Measurements from ENCODE around the gene TBC1D4. TPM values are rescaled to one million over a fixed set of nuclear protein-coding genes. Genes with fewer than 3 reads are reported as not detected.
"Not testable (repeated sequence)": the region's sequence is repeated elsewhere in the genome, so short reads cannot be mapped to it uniquely, and the experiment has no call there.

The TBC1D4 gene
- total RNA-seq, 1 donor from 2014 or later = 4.8 TPM

- no peak for DNase-seq
- Mint-ChIP-seq H3K27me3 (ENCODE audit: unreplicated experiment) (no peaks in the 10 kb centered on the region), H3K4me3 (ENCODE audit: unreplicated experiment) (no peak overlapping the region), H3K36me3 (ENCODE audit: unreplicated experiment) (no peaks in the 10 kb centered on the region), H3K27ac (ENCODE audit: unreplicated experiment) (no peak overlapping the region), H3K9me3 (ENCODE audit: unreplicated experiment) (no peaks in the 10 kb centered on the region), H3K4me1 (ENCODE audit: low read depth, unreplicated experiment) (peaks cover 2% of the 10 kb centered on the region)
- no peak for TF ChIP-seq CTCF (IDR thresholded peaks at IDR 0.05; ENCODE audit: partially characterized antibody, unreplicated experiment)
Observed at GRCh38 chr13:75255147-75255546, 226.8 kb downstream of the TBC1D4 start.

GRCh38 chr13:75251188-75251587, 230.8 kb downstream of the TBC1D4 start:
- Mint-ChIP-seq H3K9me3 (ENCODE audit: unreplicated experiment) (peaks cover 3% of the 10 kb centered on the region), H3K4me1 (ENCODE audit: low read depth, unreplicated experiment) (peaks cover 2% of the 10 kb centered on the region), H3K27ac (ENCODE audit: unreplicated experiment) (no peak overlapping the region), H3K4me3 (ENCODE audit: unreplicated experiment) (no peak overlapping the region), H3K27me3 (ENCODE audit: unreplicated experiment) (no peaks in the 10 kb centered on the region), H3K36me3 (ENCODE audit: unreplicated experiment) (peaks cover 4% of the 10 kb centered on the region)
- DNase-seq = no peak
- no peak for TF ChIP-seq CTCF (IDR thresholded peaks at IDR 0.05; ENCODE audit: partially characterized antibody, unreplicated experiment)

GRCh38 chr13:75250526-75251178, 231.3 kb downstream of the TBC1D4 start:
- Mint-ChIP-seq H3K4me1 (ENCODE audit: low read depth, unreplicated experiment) (peaks cover 2% of the 10 kb centered on the region), H3K9me3 (ENCODE audit: unreplicated experiment) (peaks cover 4% of the 10 kb centered on the region), H3K27me3 (ENCODE audit: unreplicated experiment) (peaks cover 1% of the 10 kb centered on the region), H3K4me3 (ENCODE audit: unreplicated experiment) (no peak overlapping the region), H3K27ac (ENCODE audit: unreplicated experiment) (no peak overlapping the region), H3K36me3 (ENCODE audit: unreplicated experiment) (peaks cover 8% of the 10 kb centered on the region)
- no peak for DNase-seq
- TF ChIP-seq CTCF (IDR thresholded peaks at IDR 0.05; ENCODE audit: partially characterized antibody, unreplicated experiment) = no peak

- H3K36me3 Mint-ChIP-seq (ENCODE audit: unreplicated experiment) = peaks cover 12% of the 10 kb centered on the region
- not testable (repeated sequence) for H3K27me3 Mint-ChIP-seq (ENCODE audit: unreplicated experiment); H3K4me1 Mint-ChIP-seq (ENCODE audit: low read depth, unreplicated experiment); H3K9me3 Mint-ChIP-seq (ENCODE audit: unreplicated experiment); H3K27ac Mint-ChIP-seq (ENCODE audit: unreplicated experiment); DNase-seq; H3K4me3 Mint-ChIP-seq (ENCODE audit: unreplicated experiment)
Observed at GRCh38 chr13:75245578-75245977, 236.4 kb downstream of the TBC1D4 start.

- peaks cover 11% of the 10 kb centered on the region for H3K36me3 Mint-ChIP-seq (ENCODE audit: unreplicated experiment)
- H3K27me3 Mint-ChIP-seq (ENCODE audit: unreplicated experiment); H3K27ac Mint-ChIP-seq (ENCODE audit: unreplicated experiment); H3K4me3 Mint-ChIP-seq (ENCODE audit: unreplicated experiment); DNase-seq; H3K4me1 Mint-ChIP-seq (ENCODE audit: low read depth, unreplicated experiment); H3K9me3 Mint-ChIP-seq (ENCODE audit: unreplicated experiment): not testable (repeated sequence)
Observed at GRCh38 chr13:75240240-75240639, 241.7 kb downstream of the TBC1D4 start.

GRCh38 chr13:75236774-75237173, 245.2 kb downstream of the TBC1D4 start:
- Mint-ChIP-seq H3K4me3 (ENCODE audit: unreplicated experiment) (no peak overlapping the region), H3K36me3 (ENCODE audit: unreplicated experiment) (peaks cover 11% of the 10 kb centered on the region), H3K27me3 (ENCODE audit: unreplicated experiment) (peaks cover 2% of the 10 kb centered on the region), H3K27ac (ENCODE audit: unreplicated experiment) (no peak overlapping the region), H3K4me1 (ENCODE audit: low read depth, unreplicated experiment) (no peaks in the 10 kb centered on the region), H3K9me3 (ENCODE audit: unreplicated experiment) (peaks cover 1% of the 10 kb centered on the region)
- no peak for TF ChIP-seq CTCF (IDR thresholded peaks at IDR 0.05; ENCODE audit: partially characterized antibody, unreplicated experiment)
- no peak for DNase-seq

Other genes starting within 250 kb of the TBC1D4 start
- 109 TPM for gene COMMD6, start 55.7 kb upstream of the TBC1D4 start, total RNA-seq (ENCODE audit: unreplicated experiment)
- gene UCHL3, start 67.6 kb upstream of the TBC1D4 start, total RNA-seq (ENCODE audit: unreplicated experiment) = 25.5 TPM
- 5.0 TPM for gene LMO7, start 154.2 kb upstream of the TBC1D4 start, total RNA-seq (ENCODE audit: unreplicated experiment)

All from glutamatergic neuron (in vitro differentiated cells).